Inflammatory macrophage treated with lipopolysaccharide for 4 hours (primary cell): ENCODE data around the gene GPR183.

Experiments
- DNase-seq: peaks from one replicate; pipeline ENCODE4 v3.0.0-alpha.2; 2020

Gene GPR183

DNA sequence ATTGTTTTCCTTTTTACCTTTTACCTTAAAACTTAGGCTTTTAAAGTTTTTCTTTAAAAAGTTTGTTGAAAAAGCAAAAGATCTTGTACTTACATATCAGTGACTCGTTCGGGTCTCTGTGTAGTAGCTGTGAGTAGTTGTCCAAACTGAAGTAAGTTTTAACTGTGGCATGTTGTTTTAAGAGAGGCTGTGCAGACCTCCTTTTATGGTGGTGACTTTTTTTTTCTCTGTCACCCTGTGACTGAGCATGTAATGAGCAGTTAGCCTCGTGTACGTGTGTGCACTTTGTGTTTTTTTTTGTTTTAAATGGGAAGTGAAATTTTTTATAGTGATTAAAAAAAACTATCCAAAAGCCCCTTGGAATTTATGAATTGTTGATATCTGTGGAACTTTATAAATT lies at the start of gene GPR183:
Gene GPR183, minus strand, starts transcription at position 153 of the 400 bp plus-strand sequence. CDS start 11,254 bp downstream, outside the sequence.
- peak; percentile 86 for DNase-seq

DNA sequence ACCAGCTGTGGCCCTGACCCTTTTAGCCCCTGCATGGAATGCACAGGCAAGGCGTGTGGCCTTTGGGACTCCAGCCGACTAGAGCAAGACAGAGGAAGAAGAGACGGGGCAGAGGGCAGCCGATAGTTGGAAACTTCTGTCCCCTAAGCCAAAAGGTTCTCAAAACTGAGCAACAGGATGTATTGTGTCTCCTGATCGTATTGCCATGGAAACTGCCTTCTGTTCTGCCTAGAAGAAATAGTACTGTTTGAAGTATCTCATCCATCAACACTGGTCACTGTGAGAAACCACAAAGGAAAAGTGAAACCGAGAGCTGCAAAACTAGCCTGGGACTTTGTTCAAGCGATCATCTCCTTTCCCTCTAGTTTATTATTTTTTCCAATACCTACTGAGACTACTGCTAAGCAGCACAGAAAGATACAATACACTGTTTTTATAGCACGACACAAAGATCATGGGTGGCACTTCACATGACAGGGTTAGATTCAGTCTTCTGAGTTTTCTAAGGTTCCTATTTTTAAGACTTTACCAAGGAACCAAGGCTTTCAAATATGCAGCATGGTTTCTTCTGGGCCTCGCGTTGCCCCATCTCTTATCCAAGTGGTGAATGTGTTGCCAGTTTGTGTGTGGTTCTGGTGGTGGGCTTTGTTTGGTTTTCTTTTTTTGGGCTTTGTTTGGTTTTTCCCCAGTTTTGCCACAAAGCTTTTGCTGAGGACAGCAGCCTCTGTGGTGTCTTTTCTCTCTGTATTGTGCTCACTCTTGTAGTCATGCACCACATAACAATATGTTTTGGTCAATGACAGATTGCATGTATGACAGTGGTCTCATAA lies 49.3 kb upstream of the GPR183 start:
- peak; percentile 80 for DNase-seq

- no peak for DNase-seq
These were observed 48.7 kb upstream of the GPR183 start for GRCh38 chr13:99356012-99356261.

GRCh38 chr13:99355267-99356011 lies 48.2 kb upstream of the GPR183 start:
- DNase-seq, result no peak

GRCh38 chr13:99354371-99354951 lies 47.3 kb upstream of the GPR183 start:
- no peak for DNase-seq

GRCh38 chr13:99353836-99354235 lies 46.6 kb upstream of the GPR183 start:
- DNase-seq, result no peak

DNA sequence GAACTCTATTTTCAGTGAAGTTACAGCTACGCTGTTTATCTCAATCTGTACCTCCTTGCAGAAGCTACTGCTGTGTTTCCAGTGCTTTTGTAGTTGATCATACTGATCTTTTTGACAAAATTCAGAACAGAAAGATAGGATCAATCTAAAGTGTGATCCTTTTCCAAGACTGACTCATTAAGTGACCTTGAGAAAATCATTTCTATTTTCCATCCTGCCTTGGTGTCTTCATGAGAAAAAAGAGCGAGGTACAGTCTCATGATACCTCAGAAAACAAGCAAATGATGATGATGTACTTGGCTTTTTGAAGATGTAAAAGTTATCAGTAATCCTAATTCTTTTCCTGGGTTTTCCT lies 46.0 kb upstream of the GPR183 start:
- DNase-seq, result no peak

GRCh38 chr13:99352351-99353245 lies 45.4 kb upstream of the GPR183 start:
- DNase-seq, result no peak

DNA sequence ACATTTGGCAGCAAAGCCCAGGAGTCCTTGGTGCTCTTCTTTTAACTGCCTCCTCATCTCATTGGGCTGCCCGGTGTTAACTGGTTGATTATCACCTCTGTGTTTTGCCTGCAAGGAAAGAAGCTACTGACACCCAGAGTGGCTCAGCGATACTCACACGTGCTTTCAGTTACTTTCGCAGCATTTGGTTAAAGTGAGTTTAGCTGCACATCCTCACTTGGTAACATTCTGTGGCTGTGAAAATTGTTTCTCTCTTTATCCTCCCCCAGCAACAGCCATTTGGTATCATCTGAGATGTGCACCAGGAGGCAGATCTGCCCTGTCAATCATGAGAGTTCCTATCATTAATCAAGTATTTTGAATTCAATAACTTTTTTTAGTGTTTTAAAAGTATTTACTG lies 44.6 kb upstream of the GPR183 start:
- DNase-seq, result no peak

DNA sequence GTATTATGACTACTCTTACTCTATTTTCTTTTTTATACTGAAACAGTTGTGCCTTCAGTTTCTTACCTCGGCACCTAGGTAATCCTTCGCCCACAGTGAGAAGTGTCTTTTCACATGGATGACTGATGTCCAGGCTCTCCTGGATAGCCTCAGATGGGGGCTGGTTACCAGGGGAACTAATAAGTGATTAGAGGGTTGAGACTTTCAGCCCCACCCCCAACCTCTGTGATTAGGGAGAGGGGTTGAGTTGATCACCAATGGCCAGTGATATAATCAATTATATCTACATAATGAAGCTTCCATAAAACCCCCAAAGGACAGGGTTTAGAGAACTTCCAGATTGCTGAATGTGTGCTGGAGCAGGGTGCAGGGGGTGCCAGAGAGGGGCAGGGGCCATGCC lies 43.0 kb upstream of the GPR183 start:
- no peak for DNase-seq

DNA sequence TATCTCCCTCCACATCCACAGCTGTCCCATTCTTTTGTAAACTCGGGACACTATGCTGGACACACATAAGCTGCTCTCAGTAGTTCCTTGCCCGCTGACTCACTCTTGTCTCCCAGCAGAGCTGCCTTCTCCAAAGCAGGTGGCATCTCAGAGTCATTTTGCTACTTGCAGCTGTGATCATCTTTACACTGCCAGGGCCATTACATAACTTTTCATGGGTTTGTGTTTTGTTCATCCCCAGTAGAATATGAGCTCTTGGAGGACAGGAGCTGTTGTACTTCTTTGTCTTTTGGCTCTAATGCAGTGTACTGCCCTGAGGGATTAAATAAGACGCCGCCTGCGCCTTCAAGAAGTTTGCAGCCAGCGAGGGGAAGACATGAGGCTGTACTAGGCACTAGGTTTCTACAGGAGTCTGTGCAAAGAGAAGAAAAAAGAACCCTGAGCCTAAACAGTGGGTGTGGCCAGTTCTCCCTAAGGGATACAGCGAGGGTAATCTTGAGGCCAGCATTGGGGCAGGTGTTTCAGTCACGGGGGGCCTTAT lies 40.8 kb upstream of the GPR183 start:
- no peak for DNase-seq

- no peak for DNase-seq
These were observed 40.2 kb upstream of the GPR183 start for GRCh38 chr13:99347335-99347878.

- DNase-seq, result no peak
These were observed 39.3 kb upstream of the GPR183 start for GRCh38 chr13:99346335-99347042.

GRCh38 chr13:99345345-99345744 lies 38.1 kb upstream of the GPR183 start:
- DNase-seq, result no peak

- DNase-seq, result no peak
These were observed 37.5 kb upstream of the GPR183 start for GRCh38 chr13:99344610-99345208.

DNA sequence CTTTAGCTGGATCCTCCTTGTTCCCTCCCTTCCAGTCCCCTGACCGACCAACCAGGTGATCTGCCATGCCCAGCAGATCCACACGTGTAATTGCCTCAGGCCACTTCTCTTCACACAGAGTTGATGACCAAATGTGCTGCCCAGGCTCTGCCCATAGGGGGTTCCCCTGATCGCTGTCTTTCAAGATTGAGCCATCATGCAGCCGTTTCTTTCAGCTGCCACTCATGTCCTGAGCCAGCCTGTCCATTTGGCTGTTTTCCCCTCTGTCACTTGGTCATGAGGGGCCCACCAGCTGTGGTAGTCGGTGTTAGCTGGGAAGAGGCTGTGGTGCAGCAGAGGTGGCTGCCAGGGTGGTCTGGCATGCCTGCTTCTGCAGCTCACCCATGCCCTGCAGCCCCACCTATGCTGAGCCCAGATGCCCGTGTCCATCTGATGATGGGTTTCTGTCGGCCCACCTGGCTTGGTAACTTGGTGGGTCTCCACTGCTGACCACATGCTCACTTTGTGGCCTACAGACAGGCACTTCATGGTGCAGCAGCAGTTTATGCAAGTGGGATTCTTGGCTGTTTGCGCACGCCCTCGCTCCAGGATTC lies 35.6 kb upstream of the GPR183 start:
- DNase-seq, result peak; percentile 43

DNA sequence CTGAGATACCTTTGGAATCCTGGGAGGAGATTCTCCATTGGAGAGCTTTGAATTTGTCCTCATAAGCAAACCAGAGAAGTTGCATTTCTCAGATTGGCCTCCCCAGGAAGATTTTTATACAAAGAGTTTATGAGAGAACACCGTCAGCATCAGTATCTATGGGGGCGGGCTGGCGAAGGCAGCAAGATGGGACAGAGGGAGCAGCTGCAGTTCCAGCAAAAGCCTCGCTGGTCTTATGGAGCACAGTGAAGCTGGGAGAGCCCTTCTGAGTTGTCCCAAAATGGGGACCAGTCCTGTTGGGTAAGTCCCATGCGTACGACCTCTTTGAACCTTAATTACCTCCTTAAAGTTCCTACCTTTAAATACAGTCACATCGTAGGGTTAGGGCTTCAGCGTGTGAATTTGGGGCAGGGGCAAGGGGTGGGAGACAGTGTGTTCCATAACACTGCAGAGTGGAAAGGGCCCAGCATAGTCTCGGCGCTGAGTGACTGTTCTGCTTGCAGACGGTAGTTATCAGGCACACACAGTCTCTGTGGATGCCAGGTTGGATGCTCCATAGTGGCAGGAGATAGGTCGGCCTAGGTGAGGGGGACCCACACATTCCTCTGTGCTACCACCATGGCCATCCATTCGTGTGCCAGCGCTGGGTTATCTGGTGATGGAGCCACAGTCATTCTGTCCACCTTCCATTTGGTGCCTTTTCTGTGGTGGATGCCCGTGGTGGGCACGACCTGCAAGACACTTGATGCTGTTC lies 34.9 kb upstream of the GPR183 start:
- no peak for DNase-seq

- DNase-seq, result no peak
These were observed 33.4 kb upstream of the GPR183 start for GRCh38 chr13:99340638-99341037.

GRCh38 chr13:99339736-99340397 lies 32.7 kb upstream of the GPR183 start:
- peak; percentile 39 for DNase-seq

DNA sequence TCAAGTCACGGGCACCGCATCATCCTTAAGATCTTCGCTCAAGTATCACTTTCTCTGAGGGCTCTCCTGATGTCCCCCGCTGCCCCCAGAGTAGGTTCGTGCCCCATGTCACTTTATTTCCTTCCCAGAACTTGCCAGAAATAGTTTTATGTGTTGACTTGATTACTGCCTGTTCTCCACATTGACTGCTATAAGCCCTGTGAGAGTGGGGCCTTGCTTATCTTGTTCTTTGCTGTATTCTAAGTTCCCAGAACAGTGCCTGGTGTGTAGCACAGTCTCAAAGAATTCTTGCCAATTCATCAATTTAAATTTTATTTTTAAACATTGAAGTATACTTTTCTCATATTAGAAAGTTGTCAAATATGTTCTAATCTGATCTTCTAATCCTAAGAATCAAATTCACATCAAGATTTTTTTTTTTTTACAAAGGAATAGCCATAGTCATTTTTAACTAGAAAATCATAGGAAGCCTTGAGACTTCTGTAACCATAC lies 32.1 kb upstream of the GPR183 start:
- no peak for DNase-seq
